GM10266 (cell line): ENCODE results near the gene THSD4.

Experiments
- DNase-seq: peaks from one replicate; pipeline ENCODE4 v3.0.0; 2012; ENCODE audit errors: extremely low spot score
- CTCF ChIP-seq: IDR thresholded peaks from 2 replicates; pipeline ENCODE4 v1.5.1; 2012; ENCODE audit warnings: mild to moderate bottlenecking, low read depth; ENCODE audit not compliant: control insufficient read depth, insufficient read depth; ENCODE audit errors: missing control alignments

THSD4 gene

GRCh38 chr15:71705151-71705550 lies 589.9 kb downstream of the THSD4 start:
- no peak for DNase-seq
- no peak for TF ChIP-seq CTCF

- no peak for TF ChIP-seq CTCF
- DNase-seq = no peak
These were observed 591.4 kb downstream of the THSD4 start for GRCh38 chr15:71706461-71707229.

GRCh38 chr15:71707230-71708050 lies 592.2 kb downstream of the THSD4 start:
- DNase-seq = no peak
- no peak for TF ChIP-seq CTCF

- DNase-seq = no peak
- TF ChIP-seq CTCF = no peak
These were observed 592.8 kb downstream of the THSD4 start for GRCh38 chr15:71708051-71708429.

DNA sequence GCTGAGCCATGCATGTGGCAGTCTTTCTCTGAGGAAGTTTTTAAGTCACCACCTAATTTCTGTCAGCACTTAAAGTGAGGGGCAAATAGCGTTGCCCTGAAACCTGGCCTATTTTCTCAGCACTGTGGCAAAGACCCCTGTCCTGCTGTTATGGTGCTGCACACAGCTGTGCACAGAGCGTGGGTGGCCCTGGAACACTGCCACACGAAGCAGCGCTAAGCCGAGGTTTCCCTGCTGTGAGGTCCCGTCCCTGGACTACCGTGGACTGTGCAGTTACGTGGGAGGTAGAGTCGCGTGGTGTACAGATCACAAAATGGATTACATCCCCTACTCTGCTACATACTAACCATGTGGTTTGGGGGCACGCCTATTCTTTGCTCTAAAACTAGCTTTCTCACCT lies 593.5 kb downstream of the THSD4 start:
- no peak for DNase-seq
- no peak for TF ChIP-seq CTCF

- no peak for DNase-seq
- no peak for TF ChIP-seq CTCF
These were observed 594.6 kb downstream of the THSD4 start for GRCh38 chr15:71709808-71710418.
